ENCODE data around the gene ZNF17. TPM values are rescaled to one million over a fixed set of nuclear protein-coding genes. Genes with fewer than 3 reads are reported as not detected.
A peak's percentile ranks its signal among the peaks of the same experiment; 100 is the strongest.

Gene ZNF17
- polyA plus RNA-seq, 2 of the 4 experiments (the other 2 are of a cell fraction), result 4.1 to 6.4 TPM

DNA sequence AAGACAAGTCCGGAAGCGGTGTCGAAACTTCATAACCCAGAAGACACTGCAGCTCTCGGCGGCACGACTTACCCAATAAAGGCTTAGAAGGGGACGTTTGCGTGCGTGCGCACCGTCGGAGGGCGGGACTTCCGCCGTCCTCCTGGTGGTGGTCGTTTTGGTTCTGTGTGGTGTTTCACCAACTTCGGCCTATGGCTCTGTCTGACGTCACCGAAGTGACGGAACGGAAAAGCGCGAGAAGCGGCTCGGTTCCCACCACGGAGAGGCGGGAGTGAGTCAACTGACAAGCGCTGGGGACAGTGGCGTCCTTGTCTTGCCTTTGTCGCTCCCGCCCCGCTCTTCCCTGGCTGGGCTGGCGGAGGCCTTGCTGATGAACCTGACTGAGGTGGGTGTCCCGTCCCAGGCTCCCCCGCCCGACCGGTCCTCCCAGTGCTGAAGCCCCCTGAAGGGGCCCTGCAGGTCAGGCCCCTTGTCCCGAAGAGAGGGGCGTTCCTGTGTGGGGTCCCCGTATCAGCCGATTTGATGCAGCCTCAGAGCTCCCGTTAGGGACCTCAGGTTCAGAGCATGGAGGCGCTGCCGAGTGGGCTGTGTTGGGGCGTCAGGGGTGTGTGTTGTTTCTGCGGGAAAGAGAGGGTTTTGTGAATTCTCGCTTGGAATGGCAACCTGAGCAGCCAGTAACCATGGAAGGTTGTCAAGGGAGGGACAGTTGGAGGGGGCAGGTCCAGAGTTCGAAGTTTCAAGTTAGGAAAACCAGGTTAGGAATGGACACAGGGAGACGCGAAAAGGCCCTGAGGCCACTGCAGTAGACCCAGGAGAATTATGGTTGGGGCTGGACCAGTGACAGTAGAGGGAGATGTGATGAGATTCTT is 21.0 kb upstream of the ZNF17 start, which contains the start of gene ZNF548 (continued):
- TF ChIP-seq, protein P1, sequence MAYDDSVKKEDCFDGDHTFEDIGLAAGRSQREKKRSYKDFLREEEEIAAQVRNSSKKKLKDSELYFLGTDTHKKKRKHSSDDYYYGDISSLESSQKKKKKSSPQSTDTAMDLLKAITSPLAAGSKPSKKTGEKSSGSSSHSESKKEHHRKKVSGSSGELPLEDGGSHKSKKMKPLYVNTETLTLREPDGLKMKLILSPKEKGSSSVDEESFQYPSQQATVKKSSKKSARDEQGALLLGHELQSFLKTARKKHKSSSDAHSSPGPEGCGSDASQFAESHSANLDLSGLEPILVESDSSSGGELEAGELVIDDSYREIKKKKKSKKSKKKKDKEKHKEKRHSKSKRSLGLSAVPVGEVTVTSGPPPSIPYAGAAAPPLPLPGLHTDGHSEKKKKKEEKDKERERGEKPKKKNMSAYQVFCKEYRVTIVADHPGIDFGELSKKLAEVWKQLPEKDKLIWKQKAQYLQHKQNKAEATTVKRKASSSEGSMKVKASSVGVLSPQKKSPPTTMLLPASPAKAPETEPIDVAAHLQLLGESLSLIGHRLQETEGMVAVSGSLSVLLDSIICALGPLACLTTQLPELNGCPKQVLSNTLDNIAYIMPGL (CRISPR knock-in tag; IDR thresholded peaks at IDR 0.05; ENCODE audit: borderline replicate concordance), result no peak
- no peak for TF ChIP-seq HOXB13 (CRISPR knock-in tag; IDR thresholded peaks at IDR 0.05; ENCODE audit: low read depth)
- TF ChIP-seq HEYL (CRISPR knock-in tag; IDR thresholded peaks at IDR 0.05), result no peak
- TF ChIP-seq FOSL2 (IDR thresholded peaks at IDR 0.05), result no peak
- peak; percentile 59 for TF ChIP-seq FOSL2 (CRISPR knock-in tag; IDR thresholded peaks at IDR 0.05)
- no peak for TF ChIP-seq KDM1A (IDR thresholded peaks at IDR 0.05; ENCODE audit: low read depth)
- no peak for TF ChIP-seq ZC3H11A (IDR thresholded peaks at IDR 0.05)
- TF ChIP-seq, protein P2, sequence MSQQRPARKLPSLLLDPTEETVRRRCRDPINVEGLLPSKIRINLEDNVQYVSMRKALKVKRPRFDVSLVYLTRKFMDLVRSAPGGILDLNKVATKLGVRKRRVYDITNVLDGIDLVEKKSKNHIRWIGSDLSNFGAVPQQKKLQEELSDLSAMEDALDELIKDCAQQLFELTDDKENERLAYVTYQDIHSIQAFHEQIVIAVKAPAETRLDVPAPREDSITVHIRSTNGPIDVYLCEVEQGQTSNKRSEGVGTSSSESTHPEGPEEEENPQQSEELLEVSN (IDR thresholded peaks at IDR 0.05; ENCODE audit: borderline replicate concordance, low read depth), result peak; percentile 77
- no peak for TF ChIP-seq KDM5A (IDR thresholded peaks at IDR 0.05)
- TF ChIP-seq, protein P3, sequence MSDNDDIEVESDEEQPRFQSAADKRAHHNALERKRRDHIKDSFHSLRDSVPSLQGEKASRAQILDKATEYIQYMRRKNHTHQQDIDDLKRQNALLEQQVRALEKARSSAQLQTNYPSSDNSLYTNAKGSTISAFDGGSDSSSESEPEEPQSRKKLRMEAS (IDR thresholded peaks at IDR 0.05), result peak; percentile 62

DNA sequence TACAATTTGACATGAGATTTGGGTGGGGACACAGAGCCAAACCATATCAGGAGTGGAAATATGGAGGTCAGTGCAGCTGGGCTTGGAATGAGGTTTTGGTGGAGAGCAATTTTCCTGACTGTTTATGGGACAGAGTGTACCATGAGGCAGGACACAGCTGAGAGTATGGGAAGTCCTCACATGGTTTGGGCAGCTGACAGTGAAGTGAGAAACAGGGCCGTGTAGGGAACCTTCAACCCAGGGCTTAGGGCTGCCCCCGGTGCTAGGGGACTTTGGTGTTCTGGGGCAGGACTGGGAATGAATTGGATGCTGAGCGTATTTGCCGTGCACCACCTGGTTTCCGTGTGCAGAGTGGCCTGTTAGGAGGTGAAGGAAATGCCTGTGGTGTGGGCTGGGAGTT is 15.3 kb upstream of the ZNF17 start:
- ChIA-PET CTCF (no interaction called here), POLR2A (no interaction called here)
- H3K9me3 ChIP-seq, result peaks cover 81% of the 10 kb centered on the region
- WGBS (ENCODE audit: missing lambda C conversion rate), result 76% methylated on average over 5 of the region's 5 CpGs
- H3K4me1 ChIP-seq, result no peaks in the 10 kb centered on the region
- no peak overlapping the region for H3K27ac ChIP-seq
- no peak for FAIRE-seq
- no peak for ATAC-seq
- no peak for DNase-seq (ENCODE audit: low read depth in 1 of 2, low spot score in 1 of 2)
- no peak overlapping the region for H3K4me3 ChIP-seq
- H3K4me2 ChIP-seq, result no peak overlapping the region
- TF ChIP-seq MAFK (IDR thresholded peaks at IDR 0.05; ENCODE audit: partially characterized antibody) (no peak), CBX8 (IDR thresholded peaks at IDR 0.05) (no peak)

DNA sequence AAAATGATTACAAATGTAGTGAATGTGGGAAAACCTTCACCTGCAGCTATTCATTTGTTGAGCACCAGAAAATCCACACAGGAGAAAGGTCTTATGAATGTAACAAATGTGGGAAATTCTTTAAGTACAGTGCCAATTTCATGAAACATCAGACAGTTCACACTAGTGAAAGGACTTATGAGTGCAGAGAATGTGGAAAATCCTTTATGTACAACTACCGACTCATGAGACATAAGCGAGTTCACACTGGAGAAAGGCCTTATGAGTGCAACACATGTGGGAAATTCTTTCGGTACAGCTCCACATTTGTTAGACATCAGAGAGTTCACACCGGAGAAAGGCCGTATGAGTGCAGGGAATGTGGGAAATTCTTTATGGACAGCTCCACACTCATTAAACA is 12.1 kb upstream of the ZNF17 start:
- POLR2A ChIA-PET, result no interaction called here
- TF ChIP-seq RARB (CRISPR knock-in tag; IDR thresholded peaks at IDR 0.05) (no peak), BHLHE40 (IDR thresholded peaks at IDR 0.05; ENCODE audit: low read depth, low read length) (no peak), CHD2 (IDR thresholded peaks at IDR 0.05; ENCODE audit: low read length, partially characterized antibody) (no peak), ZC3H11A (IDR thresholded peaks at IDR 0.05) (no peak)
- TF ChIP-seq, protein P1 (CRISPR knock-in tag; IDR thresholded peaks at IDR 0.05; ENCODE audit: borderline replicate concordance), result no peak
- CTCF ChIA-PET, result interaction anchor here (1.0 kb wide), 1 partner anchor 8 kb away, joined by 3 read pairs; no protein-coding TSS in a partner anchor
- Histone ChIP-seq H3K9me3 (peaks cover 90% of the 10 kb centered on the region), H3K27ac (no peak overlapping the region), H3K4me2 (no peak overlapping the region), H3K4me1 (no peaks in the 10 kb centered on the region), H3K4me3 (no peak overlapping the region)
- ATAC-seq (no peak), FAIRE-seq (no peak), DNase-seq (ENCODE audit: low read depth in 1 of 2, low spot score in 1 of 2) (no peak)
- WGBS (ENCODE audit: missing lambda C conversion rate), result 91% methylated on average over 5 of the region's 5 CpGs
